Nephron (organoid): Measurements from ENCODE around the gene TXLNA.

Experiments used
- H3K27ac Mint-ChIP-seq, 3 experiments: 2 replicates each; pipeline ENCODE4 v1.8.0; 2020; ENCODE audit warnings: mixed read lengths in 3 of 3, mild to moderate bottlenecking in 2 of 3, moderate library complexity in 1 of 3
- H3K27me3 Mint-ChIP-seq: 2 replicates; pipeline ENCODE4 v1.8.0; 2021; ENCODE audit warnings: low read depth, mild to moderate bottlenecking, moderate library complexity, mixed read lengths
- H3K36me3 Mint-ChIP-seq: 2 replicates; pipeline ENCODE4 v1.8.0; 2020; ENCODE audit warnings: low read depth, mixed read lengths
- H3K4me1 Mint-ChIP-seq: 2 replicates; pipeline ENCODE4 v1.8.0; 2020; ENCODE audit warnings: mixed read lengths
- H3K4me3 Mint-ChIP-seq, 3 experiments: 2 replicates each; pipeline ENCODE4 v1.8.0; 2020; ENCODE audit warnings: mild to moderate bottlenecking in 3 of 3, mixed read lengths in 3 of 3, moderate library complexity in 2 of 3
- H3K9me3 Mint-ChIP-seq: 2 replicates; pipeline ENCODE4 v1.8.0; 2020; ENCODE audit warnings: mixed read lengths
- CTCF ChIP-seq, 3 experiments: fragments of 200-600 bp; sonication (generic); IDR thresholded peaks; one replicate each; pipeline ENCODE4 v1.5.0; 2021; ENCODE audit warnings: antibody characterized with exemption in 3 of 3; ENCODE audit not compliant: unreplicated experiment in 3 of 3

The TXLNA gene

GRCh38 chr1:32221581-32221979, 42.1 kb downstream of the TXLNA start:
- Mint-ChIP-seq H3K36me3 (peaks cover 36% of the 10 kb centered on the region), H3K4me1 (peaks cover 27% of the 10 kb centered on the region), H3K27me3 (peaks cover 4% of the 10 kb centered on the region), H3K4me3 (peak overlapping the region; percentile 98 to 99 (median 99)), H3K9me3 (no peaks in the 10 kb centered on the region), H3K27ac (peak overlapping the region; percentile 92 to 94 (median 92))
- no peak for TF ChIP-seq CTCF (IDR thresholded peaks at IDR 0.05; ENCODE audit: unreplicated experiment in 3 of 3)

- H3K9me3 Mint-ChIP-seq = no peaks in the 10 kb centered on the region
- peaks cover 4% of the 10 kb centered on the region for H3K27me3 Mint-ChIP-seq
These were observed 42.7 kb downstream of the TXLNA start, which contains the start of the genes EIF3I and TMEM234 for GRCh38 chr1:32221980-32222755. Gene EIF3I, plus strand, starts transcription at chr1:32222407. Its CDS starts 35 bp downstream, at chr1:32222442. Gene TMEM234, minus strand, starts transcription at chr1:32222353. Its CDS starts 31 bp downstream, at chr1:32222322.

GRCh38 chr1:32223683-32224082, 44.2 kb downstream of the TXLNA start:
- Mint-ChIP-seq H3K27me3 (peaks cover 4% of the 10 kb centered on the region), H3K27ac (peak overlapping the region in 2 of 3 experiments; percentile 31 to 55), H3K9me3 (no peaks in the 10 kb centered on the region), H3K4me1 (peaks cover 27% of the 10 kb centered on the region), H3K4me3 (peak overlapping the region; percentile 98 to 99 (median 99)), H3K36me3 (peaks cover 39% of the 10 kb centered on the region)
- TF ChIP-seq CTCF (IDR thresholded peaks at IDR 0.05; ENCODE audit: unreplicated experiment in 3 of 3) = no peak

More at GRCh38 chr1:32221980-32222755, 42.7 kb downstream of the TXLNA start, which contains the start of the genes EIF3I and TMEM234:
- H3K4me3 Mint-ChIP-seq = peak within 1 kb of the TSS; percentile 98 to 99 (median 99)
- H3K27ac Mint-ChIP-seq = peak within 1 kb of the TSS; percentile 92 to 94 (median 92)
- H3K36me3 Mint-ChIP-seq = peaks cover 30% of the 10 kb centered on the region
- H3K4me1 Mint-ChIP-seq = peaks cover 27% of the 10 kb centered on the region
- no peak for TF ChIP-seq CTCF (IDR thresholded peaks at IDR 0.05; ENCODE audit: unreplicated experiment in 3 of 3)

GRCh38 chr1:32224285-32224684, 44.8 kb downstream of the TXLNA start:
- H3K36me3 Mint-ChIP-seq = peaks cover 45% of the 10 kb centered on the region
- TF ChIP-seq CTCF (IDR thresholded peaks at IDR 0.05; ENCODE audit: unreplicated experiment in 3 of 3) = no peak

GRCh38 chr1:32228771-32229170, 49.3 kb downstream of the TXLNA start:
- no peak overlapping the region for H3K4me3 Mint-ChIP-seq
- no peaks in the 10 kb centered on the region for H3K27me3 Mint-ChIP-seq
- peaks cover 7% of the 10 kb centered on the region for H3K4me1 Mint-ChIP-seq
- H3K9me3 Mint-ChIP-seq = no peaks in the 10 kb centered on the region
- TF ChIP-seq CTCF (IDR thresholded peaks at IDR 0.05; ENCODE audit: unreplicated experiment in 3 of 3) = no peak
- peaks cover 48% of the 10 kb centered on the region for H3K36me3 Mint-ChIP-seq
- H3K27ac Mint-ChIP-seq = no peak overlapping the region

More at GRCh38 chr1:32224285-32224684, 44.8 kb downstream of the TXLNA start:
- Mint-ChIP-seq H3K27me3 (peaks cover 4% of the 10 kb centered on the region), H3K4me3 (peak overlapping the region; percentile 83 to 99 (median 98)), H3K9me3 (no peaks in the 10 kb centered on the region), H3K27ac (peak overlapping the region in 2 of 3 experiments; percentile 31 to 55), H3K4me1 (peaks cover 27% of the 10 kb centered on the region)
